GM23338 (cell line): Measurements from ENCODE around the gene TCTN3. TPM values are rescaled to one million over a fixed set of nuclear protein-coding genes. Genes with fewer than 3 reads are reported as not detected.
A peak's percentile ranks its signal among the peaks of the same experiment; 100 is the strongest.

ENCODE experiments used
- ATAC-seq: fragments of 200-7000 bp; cut with Tn5 transposase; 3 replicates; pipeline ENCODE4 v1.9.1; 2020
- DNase-seq: peaks from one replicate; pipeline ENCODE4 v3.0.0-alpha.2; 2015; ENCODE audit warnings: low spot score
- H2AFZ ChIP-seq: fragments of 200-600 bp; sonication (generic); 2 replicates; pipeline ENCODE4 v1.8.0; 2016; ENCODE audit warnings: antibody characterized with exemption, mild to moderate bottlenecking, moderate library complexity
- H3F3A ChIP-seq: fragments of 200-600 bp; sonication (generic); replicated peaks from 2 replicates; pipeline ENCODE4 v1.8.0; 2017; ENCODE audit warnings: antibody characterized with exemption, mixed run types, low read depth
- H3K27ac ChIP-seq: fragments of 200-600 bp; sonication (generic); 2 replicates; pipeline ENCODE4 v1.6.1; 2016; ENCODE audit warnings: low read depth
- H3K27me3 ChIP-seq: fragments of 200-600 bp; sonication (generic); 2 replicates; pipeline ENCODE4 v1.8.0; 2016; ENCODE audit warnings: mild to moderate bottlenecking, mixed run types, moderate library complexity; ENCODE audit not compliant: insufficient read depth
- H3K36me3 ChIP-seq: fragments of 200-600 bp; sonication (generic); 2 replicates; pipeline ENCODE4 v1.8.0; 2016; ENCODE audit warnings: mild to moderate bottlenecking; ENCODE audit not compliant: insufficient read depth
- H3K4me1 ChIP-seq: fragments of 200-600 bp; sonication (generic); 2 replicates; pipeline ENCODE4 v1.8.0; 2016; ENCODE audit warnings: mild to moderate bottlenecking, moderate library complexity; ENCODE audit not compliant: insufficient read depth
- H3K4me2 ChIP-seq: fragments of 200-600 bp; sonication (generic); 2 replicates; pipeline ENCODE4 v1.7.1; 2017; ENCODE audit warnings: mixed run types
- H3K4me3 ChIP-seq: fragments of 200-600 bp; sonication (generic); 2 replicates; pipeline ENCODE4 v1.6.1; 2016; ENCODE audit warnings: mixed run types
- H3K79me2 ChIP-seq: fragments of 200-600 bp; sonication (generic); replicated peaks from 2 replicates; pipeline ENCODE4 v1.8.0; 2017; ENCODE audit warnings: mild to moderate bottlenecking; ENCODE audit not compliant: insufficient read depth
- H3K9me2 ChIP-seq: fragments of 200-600 bp; sonication (generic); 2 replicates; pipeline ENCODE4 v1.8.0; 2017; ENCODE audit not compliant: insufficient read depth
- H4K20me1 ChIP-seq: fragments of 200-600 bp; sonication (generic); replicated peaks from 2 replicates; pipeline ENCODE4 v1.8.0; 2017; ENCODE audit warnings: mild to moderate bottlenecking; ENCODE audit not compliant: insufficient read depth
- H3K27ac Mint-ChIP-seq: 2 replicates; pipeline ENCODE4 v1.8.0; 2020; ENCODE audit warnings: inconsistent platforms, mild to moderate bottlenecking, moderate library complexity, mixed read lengths
- H3K27me3 Mint-ChIP-seq: 3 replicates; pipeline ENCODE4 v1.8.0; 2022; ENCODE audit warnings: low read depth, mild to moderate bottlenecking, moderate library complexity, mixed read lengths, inconsistent platforms; ENCODE audit not compliant: insufficient read depth, poor library complexity
- H3K36me3 Mint-ChIP-seq: 3 replicates; pipeline ENCODE4 v1.8.0; 2021; ENCODE audit warnings: low read depth, mild to moderate bottlenecking, inconsistent platforms, moderate library complexity, mixed read lengths
- H3K4me1 Mint-ChIP-seq: 3 replicates; pipeline ENCODE4 v1.8.0; 2020; ENCODE audit warnings: mild to moderate bottlenecking, inconsistent platforms, mixed read lengths
- H3K4me3 Mint-ChIP-seq: 3 replicates; pipeline ENCODE4 v1.8.0; 2021; ENCODE audit warnings: moderate library complexity, mild to moderate bottlenecking, inconsistent platforms, mixed read lengths
- H3K9me3 Mint-ChIP-seq: 3 replicates; pipeline ENCODE4 v1.8.0; 2020; ENCODE audit warnings: moderate library complexity, mild to moderate bottlenecking, inconsistent platforms, mixed read lengths
- CREB1 ChIP-seq: fragments of 250-450 bp; sonication (Bioruptor Pico); IDR thresholded peaks from 2 replicates; pipeline ENCODE4 v1.5.0; 2020; ENCODE audit warnings: low read depth, mild to moderate bottlenecking, moderate library complexity
- EZH2 ChIP-seq: fragments of 200-600 bp; sonication (generic); IDR thresholded peaks from one replicate; pipeline ENCODE4 v1.8.0; 2017; ENCODE audit warnings: antibody characterized with exemption, mild to moderate bottlenecking, low read depth; ENCODE audit not compliant: unreplicated experiment
- EZH2phosphoT487 ChIP-seq: fragments of 200-600 bp; sonication (generic); IDR thresholded peaks from one replicate; pipeline ENCODE4 v1.8.1; 2018; ENCODE audit warnings: antibody characterized with exemption; ENCODE audit not compliant: unreplicated experiment
- JUNB ChIP-seq: IDR thresholded peaks from one replicate; pipeline ENCODE4 v1.6.1; 2016; ENCODE audit warnings: antibody characterized with exemption; ENCODE audit not compliant: unreplicated experiment
- NANOG ChIP-seq: IDR thresholded peaks from 2 replicates; pipeline ENCODE4 v1.6.1; 2016; ENCODE audit warnings: antibody characterized with exemption, borderline replicate concordance
- POLR2AphosphoS5 ChIP-seq: IDR thresholded peaks from 2 replicates; pipeline ENCODE4 v1.6.1; 2016; ENCODE audit warnings: antibody characterized with exemption, low read depth
- STAT1 ChIP-seq: IDR thresholded peaks from one replicate; pipeline ENCODE4 v1.6.1; 2016; ENCODE audit warnings: antibody characterized with exemption; ENCODE audit not compliant: unreplicated experiment
- ZNF114 ChIP-seq: fragments of 250-450 bp; sonication (Bioruptor Pico); IDR thresholded peaks from 2 replicates; pipeline ENCODE4 v1.5.0; 2020; ENCODE audit warnings: mild to moderate bottlenecking, moderate library complexity
- ZNF331 ChIP-seq: fragments of 250-450 bp; sonication (Bioruptor Pico); IDR thresholded peaks from 2 replicates; pipeline ENCODE4 v1.5.0; 2020; ENCODE audit warnings: low read depth, mild to moderate bottlenecking, moderate library complexity
- polyA plus RNA-seq: library from polyadenylated mRNA; unstranded; fragments of >200 nt; fragmentation: Nextera tagmentation; extraction: Ambion mirVana; gene quantifications from 2 replicates; pipeline ENCODE4 v1.2.1, GENCODE V29; 2016
- total RNA-seq: library from RNA; depleted of rRNA; stranded (reverse); fragments of >200 nt; shearing (Covaris generic); gene quantifications from 2 replicates; pipeline ENCODE4 v1.2.3, GENCODE V29; 2014
- TF ChIP-seq, protein P1 (sequence below): IDR thresholded peaks from 2 replicates; pipeline ENCODE4 v1.6.1; 2016; ENCODE audit warnings: antibody characterized with exemption
- TF ChIP-seq, protein P2 (sequence below): IDR thresholded peaks from one replicate; pipeline ENCODE4 v1.6.1; 2018; ENCODE audit warnings: antibody characterized with exemption; ENCODE audit not compliant: unreplicated experiment
- TF ChIP-seq, protein P3 (sequence below), 2 experiments: fragments of 200-600 bp in 1 of 2; sonication (generic) in 1 of 2; conservative IDR thresholded peaks; 2 replicates each; pipeline versions ENCODE4 v1.5.1 to v1.6.1; 2016 to 2017; ENCODE audit warnings: antibody characterized with exemption in 2 of 2, low read depth in 2 of 2, mild to moderate bottlenecking in 2 of 2, moderate library complexity in 1 of 2

Gene TCTN3
- total and polyA plus RNA-seq, 2 experiments from 2014 or later, result 29.7 to 32.4 TPM

DNA sequence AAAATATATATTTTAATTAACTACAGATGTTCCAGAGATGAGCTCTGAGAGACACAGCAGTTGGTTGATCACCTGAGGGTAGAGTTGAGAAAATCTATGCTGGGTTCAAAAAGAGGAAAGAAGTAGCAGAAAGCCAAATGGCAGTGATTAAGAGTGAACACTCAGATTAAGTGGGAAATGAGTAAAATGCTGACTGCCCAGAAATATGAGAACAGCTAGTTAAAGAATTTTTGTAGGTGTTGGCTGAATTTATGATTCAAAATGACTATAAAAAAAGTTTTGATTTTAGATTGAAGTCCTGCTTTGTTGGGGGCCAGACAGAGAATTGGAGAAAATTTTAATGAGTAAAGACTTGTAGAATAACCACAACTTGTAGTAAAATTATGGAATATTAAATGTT lies 9.8 kb downstream of the TCTN3 start:
- no peak overlapping the region for H3K4me3 ChIP-seq
- no peaks in the 10 kb centered on the region for H3F3A ChIP-seq
- H3K9me3 Mint-ChIP-seq, result no peaks in the 10 kb centered on the region
- H4K20me1 ChIP-seq, result 0 out of 2 replicates have a peak, but pooled peaks cover 4% of the 10 kb centered on the region
- H3K4me2 ChIP-seq, result no peak overlapping the region
- no peak for DNase-seq
- H3K27me3 ChIP-seq, result no peaks in the 10 kb centered on the region
- TF ChIP-seq, protein P1, sequence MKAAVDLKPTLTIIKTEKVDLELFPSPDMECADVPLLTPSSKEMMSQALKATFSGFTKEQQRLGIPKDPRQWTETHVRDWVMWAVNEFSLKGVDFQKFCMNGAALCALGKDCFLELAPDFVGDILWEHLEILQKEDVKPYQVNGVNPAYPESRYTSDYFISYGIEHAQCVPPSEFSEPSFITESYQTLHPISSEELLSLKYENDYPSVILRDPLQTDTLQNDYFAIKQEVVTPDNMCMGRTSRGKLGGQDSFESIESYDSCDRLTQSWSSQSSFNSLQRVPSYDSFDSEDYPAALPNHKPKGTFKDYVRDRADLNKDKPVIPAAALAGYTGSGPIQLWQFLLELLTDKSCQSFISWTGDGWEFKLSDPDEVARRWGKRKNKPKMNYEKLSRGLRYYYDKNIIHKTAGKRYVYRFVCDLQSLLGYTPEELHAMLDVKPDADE, result no peak
- no peaks in the 10 kb centered on the region for H3K9me2 ChIP-seq
- H3K4me1 ChIP-seq, result no peaks in the 10 kb centered on the region
- no peak for ATAC-seq
- no peak overlapping the region for H3K27ac ChIP-seq
- peaks cover 60% of the 10 kb centered on the region for H3K36me3 ChIP-seq
- H3K79me2 ChIP-seq, result no peaks in the 10 kb centered on the region
- H3K27me3 Mint-ChIP-seq, result no peaks in the 10 kb centered on the region
- H3K36me3 Mint-ChIP-seq, result peaks cover 73% of the 10 kb centered on the region
- no peak overlapping the region for H3K27ac Mint-ChIP-seq
- H3K4me3 Mint-ChIP-seq, result no peak overlapping the region
- H3K4me1 Mint-ChIP-seq, result no peaks in the 10 kb centered on the region
- H2AFZ ChIP-seq, result no peak overlapping the region

- Histone ChIP-seq H3K4me3 (no peak overlapping the region), H3K79me2 (no peaks in the 10 kb centered on the region), H2AFZ (no peak overlapping the region), H3K4me2 (no peak overlapping the region), H4K20me1 (no peaks in the 10 kb centered on the region), H3K36me3 (peaks cover 18% of the 10 kb centered on the region), H3K9me2 (no peaks in the 10 kb centered on the region), H3K27ac (peak overlapping the region; percentile 4), H3K27me3 (no peaks in the 10 kb centered on the region), H3K4me1 (no peaks in the 10 kb centered on the region), H3F3A (no peaks in the 10 kb centered on the region)
- DNase-seq (peak; percentile 6), ATAC-seq (no peak)
- H3K36me3 Mint-ChIP-seq, result peaks cover 27% of the 10 kb centered on the region
- H3K27ac Mint-ChIP-seq, result 0 out of 2 replicates have a peak overlapping the region, but pooled peaks have one; percentile 2
- H3K4me3 Mint-ChIP-seq, result no peak overlapping the region
- H3K4me1 Mint-ChIP-seq, result no peaks in the 10 kb centered on the region; the same call in 2 of the 3 replicates
- H3K9me3 Mint-ChIP-seq, result no peaks in the 10 kb centered on the region
- peaks cover 1% of the 10 kb centered on the region for H3K27me3 Mint-ChIP-seq
- TF ChIP-seq EZH2 (no peak), NANOG (no peak), STAT1 (no peak), JUNB (no peak), CREB1 (CRISPR knock-in tag) (no peak), ZNF331 (CRISPR knock-in tag) (no peak), POLR2AphosphoS5 (no peak), EZH2phosphoT487 (no peak), ZNF114 (CRISPR knock-in tag) (no peak)
- TF ChIP-seq, protein P2, sequence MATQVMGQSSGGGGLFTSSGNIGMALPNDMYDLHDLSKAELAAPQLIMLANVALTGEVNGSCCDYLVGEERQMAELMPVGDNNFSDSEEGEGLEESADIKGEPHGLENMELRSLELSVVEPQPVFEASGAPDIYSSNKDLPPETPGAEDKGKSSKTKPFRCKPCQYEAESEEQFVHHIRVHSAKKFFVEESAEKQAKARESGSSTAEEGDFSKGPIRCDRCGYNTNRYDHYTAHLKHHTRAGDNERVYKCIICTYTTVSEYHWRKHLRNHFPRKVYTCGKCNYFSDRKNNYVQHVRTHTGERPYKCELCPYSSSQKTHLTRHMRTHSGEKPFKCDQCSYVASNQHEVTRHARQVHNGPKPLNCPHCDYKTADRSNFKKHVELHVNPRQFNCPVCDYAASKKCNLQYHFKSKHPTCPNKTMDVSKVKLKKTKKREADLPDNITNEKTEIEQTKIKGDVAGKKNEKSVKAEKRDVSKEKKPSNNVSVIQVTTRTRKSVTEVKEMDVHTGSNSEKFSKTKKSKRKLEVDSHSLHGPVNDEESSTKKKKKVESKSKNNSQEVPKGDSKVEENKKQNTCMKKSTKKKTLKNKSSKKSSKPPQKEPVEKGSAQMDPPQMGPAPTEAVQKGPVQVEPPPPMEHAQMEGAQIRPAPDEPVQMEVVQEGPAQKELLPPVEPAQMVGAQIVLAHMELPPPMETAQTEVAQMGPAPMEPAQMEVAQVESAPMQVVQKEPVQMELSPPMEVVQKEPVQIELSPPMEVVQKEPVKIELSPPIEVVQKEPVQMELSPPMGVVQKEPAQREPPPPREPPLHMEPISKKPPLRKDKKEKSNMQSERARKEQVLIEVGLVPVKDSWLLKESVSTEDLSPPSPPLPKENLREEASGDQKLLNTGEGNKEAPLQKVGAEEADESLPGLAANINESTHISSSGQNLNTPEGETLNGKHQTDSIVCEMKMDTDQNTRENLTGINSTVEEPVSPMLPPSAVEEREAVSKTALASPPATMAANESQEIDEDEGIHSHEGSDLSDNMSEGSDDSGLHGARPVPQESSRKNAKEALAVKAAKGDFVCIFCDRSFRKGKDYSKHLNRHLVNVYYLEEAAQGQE, result no peak
- TF ChIP-seq, protein P1, result no peak
- TF ChIP-seq, protein P3, sequence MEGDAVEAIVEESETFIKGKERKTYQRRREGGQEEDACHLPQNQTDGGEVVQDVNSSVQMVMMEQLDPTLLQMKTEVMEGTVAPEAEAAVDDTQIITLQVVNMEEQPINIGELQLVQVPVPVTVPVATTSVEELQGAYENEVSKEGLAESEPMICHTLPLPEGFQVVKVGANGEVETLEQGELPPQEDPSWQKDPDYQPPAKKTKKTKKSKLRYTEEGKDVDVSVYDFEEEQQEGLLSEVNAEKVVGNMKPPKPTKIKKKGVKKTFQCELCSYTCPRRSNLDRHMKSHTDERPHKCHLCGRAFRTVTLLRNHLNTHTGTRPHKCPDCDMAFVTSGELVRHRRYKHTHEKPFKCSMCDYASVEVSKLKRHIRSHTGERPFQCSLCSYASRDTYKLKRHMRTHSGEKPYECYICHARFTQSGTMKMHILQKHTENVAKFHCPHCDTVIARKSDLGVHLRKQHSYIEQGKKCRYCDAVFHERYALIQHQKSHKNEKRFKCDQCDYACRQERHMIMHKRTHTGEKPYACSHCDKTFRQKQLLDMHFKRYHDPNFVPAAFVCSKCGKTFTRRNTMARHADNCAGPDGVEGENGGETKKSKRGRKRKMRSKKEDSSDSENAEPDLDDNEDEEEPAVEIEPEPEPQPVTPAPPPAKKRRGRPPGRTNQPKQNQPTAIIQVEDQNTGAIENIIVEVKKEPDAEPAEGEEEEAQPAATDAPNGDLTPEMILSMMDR (conservative IDR thresholded peaks at IDR 0.05; ENCODE audit: low read depth in 2 of 2), result no peak
Measured at GRCh38 chr10:95675403-95676116, 18.2 kb downstream of the TCTN3 start.
